GM21367 (cell line): ENCODE measurements around the gene IGLL5.
"Not testable (repeated sequence)": the region's sequence is repeated elsewhere in the genome, so short reads cannot be mapped to it uniquely, and the experiment has no call there.

Experiments
- ATAC-seq: cut with Tn5 transposase; IDR thresholded peaks from one replicate; pipeline ENCODE4 v1.9.1; 2021; ENCODE audit not compliant: unreplicated experiment

Gene IGLL5

GRCh38 chr22:22912988-22913253 lies 25.3 kb downstream of the IGLL5 start:
- ATAC-seq: no peak

GRCh38 chr22:22913989-22914388 lies 26.4 kb downstream of the IGLL5 start:
- ATAC-seq: no peak

- no peak for ATAC-seq
Observed at GRCh38 chr22:22914726-22915669, 27.4 kb downstream of the IGLL5 start.

- no peak for ATAC-seq
Observed at GRCh38 chr22:22915670-22916035, 28.0 kb downstream of the IGLL5 start.

- ATAC-seq: no peak
Observed at GRCh38 chr22:22916215-22916951, 28.8 kb downstream of the IGLL5 start.

- no peak for ATAC-seq
Observed at GRCh38 chr22:22916952-22917290, 29.3 kb downstream of the IGLL5 start.

- no peak for ATAC-seq
Observed at GRCh38 chr22:22917377-22917776, 29.8 kb downstream of the IGLL5 start.

- no peak for ATAC-seq
Observed at GRCh38 chr22:22918297-22918965, 30.8 kb downstream of the IGLL5 start.

- ATAC-seq: no peak
Observed at GRCh38 chr22:22919041-22919440, 31.4 kb downstream of the IGLL5 start.

GRCh38 chr22:22920104-22920654 lies 32.6 kb downstream of the IGLL5 start:
- ATAC-seq: no peak

GRCh38 chr22:22920910-22921550 lies 33.4 kb downstream of the IGLL5 start:
- ATAC-seq: no peak

GRCh38 chr22:22921575-22921974 lies 34.0 kb downstream of the IGLL5 start:
- no peak for ATAC-seq

- not testable (repeated sequence) for ATAC-seq
Observed at GRCh38 chr22:22922092-22922953, 34.7 kb downstream of the IGLL5 start.

- ATAC-seq: no peak
Observed at GRCh38 chr22:22922954-22923319, 35.3 kb downstream of the IGLL5 start.

GRCh38 chr22:22923379-22923778 lies 35.8 kb downstream of the IGLL5 start:
- no peak for ATAC-seq

GRCh38 chr22:22923930-22924329 lies 36.3 kb downstream of the IGLL5 start:
- ATAC-seq: no peak

- ATAC-seq: no peak
Observed at GRCh38 chr22:22924369-22925145, 36.9 kb downstream of the IGLL5 start.

GRCh38 chr22:22925146-22925804 lies 37.7 kb downstream of the IGLL5 start:
- ATAC-seq: no peak

- no peak for ATAC-seq
Observed at GRCh38 chr22:22925805-22926369, 38.3 kb downstream of the IGLL5 start.
